H1 (cell line): Measurements from ENCODE around the gene CEMP1.

Source experiments
- CHD2 ChIP-seq: IDR thresholded peaks from 2 replicates; pipeline ENCODE4 v1.6.1; 2012; ENCODE audit warnings: low read length, improper control_type of control experiment
- TCF12 ChIP-seq: IDR thresholded peaks from 2 replicates; pipeline ENCODE4 v1.6.1; 2011; ENCODE audit warnings: low read depth, mild to moderate bottlenecking, low read length

DNA sequence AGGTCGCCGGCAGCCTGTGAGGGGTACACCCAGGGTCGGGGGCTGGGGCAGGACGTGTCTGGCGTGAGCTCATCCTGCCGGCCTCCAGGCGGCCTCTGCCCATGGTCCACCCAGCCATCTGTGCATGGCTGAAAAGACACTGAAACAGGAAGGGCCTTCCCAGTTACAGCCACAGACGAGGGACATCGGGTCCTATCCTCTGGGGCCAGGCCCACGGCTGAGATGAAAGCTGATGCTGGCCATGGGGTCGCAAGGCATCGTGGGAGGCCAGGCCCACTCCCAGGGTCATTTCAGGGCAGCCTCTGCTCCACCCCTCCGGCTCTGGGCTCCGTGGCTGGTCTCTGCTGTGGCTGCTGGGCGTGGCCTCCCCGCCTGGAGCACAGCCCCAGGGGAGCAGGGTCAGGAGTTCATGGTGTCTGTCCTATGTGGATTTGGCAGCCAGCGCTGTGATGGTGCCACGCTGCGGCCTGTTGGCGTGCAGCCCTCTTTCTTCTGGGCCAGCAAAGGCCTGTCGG, 34.0 kb downstream of the CEMP1 start:
- TF ChIP-seq TCF12, result no peak
- TF ChIP-seq CHD2, result no peak
